Aorta (tissue), 5 donors: ENCODE results near the gene STXBP5L. TPM values are rescaled to one million over a fixed set of nuclear protein-coding genes. Genes with fewer than 3 reads are reported as not detected.
A peak's percentile ranks its signal among the peaks of the same experiment; 100 is the strongest.
"Not testable (repeated sequence)": the region's sequence is repeated elsewhere in the genome, so short reads cannot be mapped to it uniquely, and the experiment has no call there.

Experiments
- ATAC-seq: fragments of 200-7000 bp; cut with Tn5 transposase; one replicate; pipeline ENCODE4 v1.9.1; 2022; ENCODE audit warnings: moderate library complexity; ENCODE audit not compliant: low FRiP score
- DNase-seq, 2 donors: peaks; one replicate each; pipeline ENCODE4 v3.0.0-alpha.2; 2020
- H3K27ac ChIP-seq, 2 donors: one replicate each; pipeline ENCODE4 v1.5.1; 2013; ENCODE audit warnings: low read length in 2 of 2, mild to moderate bottlenecking in 2 of 2, moderate library complexity in 2 of 2, control low read depth in 1 of 2, inconsistent platforms in 1 of 2, low read depth in 1 of 2
- H3K27me3 ChIP-seq, 2 donors: one replicate each; pipeline ENCODE4 v1.6.1; 2013; ENCODE audit warnings: control low read depth in 1 of 2, low read length in 1 of 2, mild to moderate bottlenecking in 1 of 2, moderate library complexity in 1 of 2; ENCODE audit not compliant: insufficient read depth in 2 of 2, control insufficient read depth in 1 of 2
- H3K36me3 ChIP-seq, 2 donors: one replicate each; pipeline ENCODE4 v1.6.1; 2013; ENCODE audit warnings: control low read depth in 1 of 2, low read length in 1 of 2, mild to moderate bottlenecking in 1 of 2; ENCODE audit not compliant: insufficient read depth in 2 of 2, control insufficient read depth in 1 of 2
- H3K4me1 ChIP-seq, 2 donors: one replicate each; pipeline ENCODE4 v1.6.1; 2013; ENCODE audit warnings: low read length in 2 of 2, control low read depth in 1 of 2, mild to moderate bottlenecking in 1 of 2, moderate library complexity in 1 of 2; ENCODE audit not compliant: insufficient read depth in 2 of 2, control insufficient read depth in 1 of 2
- H3K4me3 ChIP-seq, 2 donors: one replicate each; pipeline ENCODE4 v1.5.1; 2013; ENCODE audit warnings: low read length in 2 of 2, control low read depth in 1 of 2, mild to moderate bottlenecking in 1 of 2
- H3K9me3 ChIP-seq: one replicate; pipeline ENCODE4 v1.6.1; 2013; ENCODE audit warnings: mild to moderate bottlenecking, low read length; ENCODE audit not compliant: control insufficient read depth
- WGBS, 2 donors: extraction: QIAGEN DNeasy Blood & Tissue Kit; methylation state at CpG; one replicate each; pipeline ENCODE4 v1.1.7; 2013; 5-methylcytosine and 5-hydroxymethylcytosine counted together
- intact Hi-C, 2 donors: fragments of 100-400 bp; cut with DNase I; formaldehyde crosslinking; loops; one replicate each; pipeline versions ENCODE4 v1.14.2 to v1.15.0; 2022
- polyA plus RNA-seq, 2 donors: library from polyadenylated mRNA; stranded (reverse); fragments of 200-250 nt; gene quantifications; one replicate each; pipeline ENCODE4 v1.2.3, GENCODE V29; 2013
- total RNA-seq, 2 donors: library from RNA; stranded (reverse); fragmentation: NEBNext Ultra II Directional; extraction: Animal tissue kit (Norgen Biotek cat#: 25700); gene quantifications; one replicate each; pipeline ENCODE4 v1.2.1, GENCODE V29; 2021
- donor health status: healthy with polysubstance abuse.
- donor health status: Bipolar disorder and iron deficiency.
- donor health status: DM: no; HTN: no; CAD: no.
- donor health status: DM: no; HTN: no; CAD: no.
- donor health status: DM: yes; HTN: yes; CAD: no.

Gene STXBP5L
- total and polyA plus RNA-seq, 4 donors, result 0.16 to 0.38 TPM; not detected in 2

- Histone ChIP-seq H3K4me1 (no peaks in the 10 kb centered on the region), H3K36me3 (no peaks in the 10 kb centered on the region), H3K9me3 (no peaks in the 10 kb centered on the region), H3K4me3 (no peak overlapping the region), H3K27ac (no peak overlapping the region), H3K27me3 (no peaks in the 10 kb centered on the region)
- intact Hi-C loops, result no loop called here
- DNase-seq (no peak), ATAC-seq (no peak)
- 9 to 26% methylated on average over 1 of the region's 1 CpG for WGBS, 2 donors
Measured at GRCh38 chr3:121155028-121155427, 247.0 kb downstream of the STXBP5L start.

GRCh38 chr3:121165397-121165837 is 257.4 kb downstream of the STXBP5L start:
- no peak for DNase-seq
- Histone ChIP-seq H3K27ac (no peak overlapping the region), H3K4me1 (no peaks in the 10 kb centered on the region), H3K27me3 (no peaks in the 10 kb centered on the region), H3K9me3 (peaks cover 1% of the 10 kb centered on the region), H3K36me3 (no peaks in the 10 kb centered on the region), H3K4me3 (no peak overlapping the region)
- ATAC-seq, result no peak
- intact Hi-C loops, result no loop called here
- WGBS, 2 donors, result 71% methylated on average over 7 of the region's 7 CpGs

DNA sequence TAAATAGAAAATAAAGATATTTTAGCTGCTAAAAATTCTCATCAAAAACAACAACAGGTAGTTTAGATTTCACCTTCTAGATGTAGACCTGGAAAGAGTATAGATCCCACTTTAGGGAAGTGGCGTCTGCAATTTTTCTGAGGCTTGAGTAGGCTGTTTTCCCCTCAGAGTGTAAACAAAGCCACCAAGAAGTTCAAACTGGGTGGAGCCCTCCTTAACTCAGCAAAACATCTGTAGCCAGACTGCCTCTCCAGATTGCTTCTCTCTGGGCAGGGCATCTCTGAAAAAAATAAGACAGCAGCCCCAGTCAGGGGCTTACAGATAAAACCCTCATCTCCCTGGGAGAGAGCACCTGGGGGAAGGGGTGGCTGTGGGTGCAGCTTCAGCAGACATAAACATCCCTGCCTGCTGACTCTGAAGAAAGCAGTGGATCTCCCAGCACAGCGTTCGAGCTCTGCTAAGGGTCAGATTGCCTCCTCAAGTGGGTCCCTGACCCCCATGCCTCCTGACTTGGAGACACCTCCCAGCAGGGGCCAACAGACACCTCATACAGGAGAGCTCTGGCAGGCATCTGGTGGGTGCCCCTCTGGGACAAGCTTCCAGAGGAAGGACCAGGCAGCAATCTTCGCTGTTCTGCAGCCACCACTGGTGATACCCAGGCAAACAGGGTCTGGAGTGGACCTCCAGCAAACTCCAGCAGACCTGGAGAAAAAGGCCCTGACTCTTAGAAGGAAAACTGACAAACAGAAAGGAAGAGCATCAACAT is 259.6 kb downstream of the STXBP5L start:
- DNase-seq, result peak in 1 of 2 donors; percentile 49
- no peaks in the 10 kb centered on the region for H3K36me3 ChIP-seq
- no peak overlapping the region for H3K4me3 ChIP-seq
- H3K9me3 ChIP-seq, result peaks cover 1% of the 10 kb centered on the region
- intact Hi-C loops, result no loop called here
- 67 to 75% methylated on average over 4 of the region's 4 CpGs for WGBS, 2 donors
- H3K4me1 ChIP-seq, result no peaks in the 10 kb centered on the region
- no peak overlapping the region for H3K27ac ChIP-seq
- H3K27me3 ChIP-seq, result no peaks in the 10 kb centered on the region
- ATAC-seq, result no peak

DNA sequence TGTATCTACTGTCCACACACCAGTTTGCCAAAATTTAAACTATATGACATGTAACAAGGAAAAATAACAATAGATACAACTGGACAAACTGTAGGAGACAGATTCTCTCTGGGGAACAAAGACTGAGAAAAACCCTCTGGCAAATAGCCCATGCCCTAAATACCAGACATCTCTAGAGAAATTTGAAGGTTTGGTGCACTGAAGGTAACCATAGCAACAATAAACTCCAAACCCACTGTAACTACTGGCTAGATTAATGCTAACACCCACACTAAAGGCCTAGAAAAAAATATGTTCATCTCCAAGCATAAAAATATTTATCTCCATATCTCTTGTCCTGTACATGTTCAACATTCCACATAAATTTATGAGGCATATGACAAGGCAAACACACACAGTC is 267.1 kb downstream of the STXBP5L start:
- H3K27ac ChIP-seq, result no peak overlapping the region
- DNase-seq (no peak), ATAC-seq (no peak)
- H3K36me3 ChIP-seq, result no peaks in the 10 kb centered on the region
- H3K27me3 ChIP-seq, result no peaks in the 10 kb centered on the region
- peaks cover 2% of the 10 kb centered on the region for H3K9me3 ChIP-seq
- intact Hi-C loops, result no loop called here
- no peak overlapping the region for H3K4me3 ChIP-seq
- no peaks in the 10 kb centered on the region for H3K4me1 ChIP-seq

GRCh38 chr3:121190626-121191025 is 282.6 kb downstream of the STXBP5L start:
- ATAC-seq, intact Hi-C loops, H3K4me3 ChIP-seq: not testable (repeated sequence)

DNA sequence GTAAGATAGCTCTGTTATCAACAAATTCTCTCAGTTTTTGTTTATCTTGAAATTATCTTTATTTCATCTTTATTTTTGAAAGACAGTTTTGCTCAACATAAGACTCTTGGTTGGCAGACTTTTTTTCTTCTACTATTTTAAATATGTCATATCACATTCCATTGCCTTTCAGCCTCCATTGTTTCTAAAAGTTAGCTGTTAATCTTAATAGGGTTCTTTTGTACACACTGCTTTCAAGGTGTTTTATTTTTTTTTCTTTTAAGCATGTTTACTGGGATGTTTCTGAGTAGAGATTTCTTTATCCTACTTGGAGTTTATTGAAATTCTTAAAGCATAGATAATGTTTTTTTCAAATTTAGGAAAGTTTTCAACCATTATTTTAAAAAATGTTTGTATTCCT is 294.6 kb downstream of the STXBP5L start:
- no peaks in the 10 kb centered on the region for H3K27me3 ChIP-seq
- intact Hi-C loops, result no loop called here
- ATAC-seq (no peak), DNase-seq (no peak)
- H3K4me3 ChIP-seq, result no peak overlapping the region
- H3K9me3 ChIP-seq, result no peaks in the 10 kb centered on the region
- H3K27ac ChIP-seq, result no peak overlapping the region
- no peaks in the 10 kb centered on the region for H3K36me3 ChIP-seq
- no peaks in the 10 kb centered on the region for H3K4me1 ChIP-seq

More at GRCh38 chr3:121190626-121191025, 282.6 kb downstream of the STXBP5L start:
- not testable (repeated sequence) for DNase-seq, H3K9me3 ChIP-seq, H3K27ac ChIP-seq, H3K36me3 ChIP-seq, H3K27me3 ChIP-seq, H3K4me1 ChIP-seq
- 81 to 92% methylated on average over 10 to 26 of the region's 26 CpGs for WGBS, 2 donors

- intact Hi-C loops, result no loop called here
- Histone ChIP-seq H3K27me3 (no peaks in the 10 kb centered on the region), H3K9me3 (no peaks in the 10 kb centered on the region), H3K4me3 (no peak overlapping the region), H3K4me1 (no peaks in the 10 kb centered on the region), H3K36me3 (no peaks in the 10 kb centered on the region), H3K27ac (no peak overlapping the region)
- WGBS, 2 donors, result 68 to 71% methylated on average over 2 of the region's 2 CpGs
- no peak for ATAC-seq
- no peak for DNase-seq
Measured at GRCh38 chr3:121223116-121223515, 315.1 kb downstream of the STXBP5L start.

- intact Hi-C loops, result no loop called here
- 66 to 87% methylated on average over 1 of the region's 1 CpG for WGBS, 2 donors
- no peak for DNase-seq
- Histone ChIP-seq H3K36me3 (no peaks in the 10 kb centered on the region), H3K9me3 (no peaks in the 10 kb centered on the region), H3K4me3 (no peak overlapping the region), H3K27ac (no peak overlapping the region), H3K27me3 (no peaks in the 10 kb centered on the region), H3K4me1 (no peaks in the 10 kb centered on the region)
- no peak for ATAC-seq
Measured at GRCh38 chr3:121228971-121229370, 321.0 kb downstream of the STXBP5L start.

- H3K36me3 ChIP-seq, H3K27ac ChIP-seq, ATAC-seq, H3K4me3 ChIP-seq, intact Hi-C loops, DNase-seq, H3K27me3 ChIP-seq, H3K4me1 ChIP-seq, H3K9me3 ChIP-seq: not testable (repeated sequence)
- 86 to 88% methylated on average over 1 of the region's 1 CpG for WGBS, 2 donors
Measured at GRCh38 chr3:121230194-121230593, 322.2 kb downstream of the STXBP5L start.
